Measurements from ENCODE around the gene SLC7A6OS. TPM values are rescaled to one million over a fixed set of nuclear protein-coding genes. Genes with fewer than 3 reads are reported as not detected.

The SLC7A6OS gene
- total RNA-seq, 2 donors from 2014 or later, result 21.3 to 21.8 TPM

GRCh38 chr16:68250951-68251350, 59.8 kb downstream of the SLC7A6OS start:
- no peak for ATAC-seq (replicated peaks)
- Mint-ChIP-seq H3K4me1 (peaks cover 6% of the 10 kb centered on the region), H3K9me3 (no peaks in the 10 kb centered on the region), H3K36me3 (ENCODE audit: low read depth) (peaks cover 55% of the 10 kb centered on the region), H3K27ac (no peak overlapping the region), H3K4me3 (no peak overlapping the region), H3K27me3 (no peaks in the 10 kb centered on the region)

GRCh38 chr16:68249371-68249770, 61.4 kb downstream of the SLC7A6OS start:
- H3K27ac Mint-ChIP-seq, result no peak overlapping the region
- H3K4me3 Mint-ChIP-seq, result no peak overlapping the region
- H3K36me3 Mint-ChIP-seq (ENCODE audit: low read depth), result peaks cover 45% of the 10 kb centered on the region
- H3K9me3 Mint-ChIP-seq, result no peaks in the 10 kb centered on the region
- no peak for ATAC-seq (replicated peaks)
- H3K4me1 Mint-ChIP-seq, result peaks cover 11% of the 10 kb centered on the region
- H3K27me3 Mint-ChIP-seq, result no peaks in the 10 kb centered on the region

Other genes with a start within 250 kb of the SLC7A6OS start
- 10 to 100 TPM; 71.1 to 78.1 TPM for gene NFATC3, start 225.6 kb downstream of the SLC7A6OS start, total RNA-seq
- under 1 TPM; 0.13 to 0.15 TPM for gene ESRP2, start 74.8 kb downstream of the SLC7A6OS start, total RNA-seq
- 10 to 100 TPM; 11.2 to 15.5 TPM for gene PLA2G15, start 65.6 kb downstream of the SLC7A6OS start, total RNA-seq
- 10 to 100 TPM; 65.6 to 99.0 TPM for gene SLC7A6, start 46.4 kb downstream of the SLC7A6OS start, total RNA-seq
- gene PRMT7, start 73 bp upstream of the SLC7A6OS start, total RNA-seq, result 10 to 100 TPM; 53.3 to 57.8 TPM
- gene SMPD3, start 137.6 kb upstream of the SLC7A6OS start, total RNA-seq, result under 1 TPM; 0.19 to 0.45 TPM
- 10 to 100 TPM; 26.5 to 30.5 TPM for gene ZFP90, start 228.3 kb upstream of the SLC7A6OS start, total RNA-seq

Data from activated T-helper 17 cell treated with anti-CD3 and anti-CD28 coated beads, Interleukin-2, amount 50 U/mL, for 72 hours (primary cell).